GM19468 (cell line): ENCODE data around the gene NR2C2.

Source experiments
- ATAC-seq: cut with Tn5 transposase; IDR thresholded peaks from one replicate; pipeline ENCODE4 v1.9.1; 2021; ENCODE audit warnings: mild to moderate bottlenecking, moderate library complexity, moderate number of reproducible peaks; ENCODE audit not compliant: unreplicated experiment; ENCODE audit errors: extremely low read depth

Gene NR2C2

DNA sequence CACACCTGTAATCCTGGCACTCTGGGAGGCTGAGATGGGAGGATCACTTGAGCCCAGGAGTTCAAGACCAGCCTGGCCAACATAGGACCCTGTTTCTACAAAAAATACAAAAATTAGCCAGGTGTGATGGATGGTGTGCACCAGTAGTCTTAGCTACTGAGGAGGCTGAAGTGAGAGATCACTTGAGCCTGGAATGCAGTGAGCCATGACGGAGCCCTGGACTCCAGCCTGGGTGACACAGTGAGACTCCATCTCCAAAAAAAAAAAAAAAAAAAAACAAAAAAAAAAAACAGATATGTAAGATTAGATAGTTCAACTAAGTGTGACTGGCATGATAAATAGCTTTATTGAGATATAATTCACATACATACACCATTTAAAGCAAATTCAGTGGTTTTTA lies 141.8 kb downstream of the NR2C2 start:
- ATAC-seq = no peak

DNA sequence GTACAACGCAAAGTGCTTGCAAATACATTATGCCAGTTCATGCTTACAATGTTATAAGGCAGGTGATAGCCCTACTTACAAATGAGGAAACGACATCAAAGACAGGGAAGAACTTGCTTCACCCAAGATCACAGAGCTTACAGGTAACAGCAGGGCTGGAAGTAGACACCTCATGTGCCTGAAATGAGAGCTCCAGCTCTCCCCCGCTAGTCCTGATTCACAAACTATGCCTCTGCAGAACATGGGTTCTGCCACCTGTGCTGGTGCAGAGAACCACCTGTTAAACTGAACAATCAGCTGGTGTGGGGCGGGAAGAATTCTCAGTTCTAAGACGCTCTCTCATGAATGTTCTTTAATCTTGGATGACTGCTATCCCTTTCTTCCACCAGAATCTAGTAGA lies 144.2 kb downstream of the NR2C2 start:
- no peak for ATAC-seq

DNA sequence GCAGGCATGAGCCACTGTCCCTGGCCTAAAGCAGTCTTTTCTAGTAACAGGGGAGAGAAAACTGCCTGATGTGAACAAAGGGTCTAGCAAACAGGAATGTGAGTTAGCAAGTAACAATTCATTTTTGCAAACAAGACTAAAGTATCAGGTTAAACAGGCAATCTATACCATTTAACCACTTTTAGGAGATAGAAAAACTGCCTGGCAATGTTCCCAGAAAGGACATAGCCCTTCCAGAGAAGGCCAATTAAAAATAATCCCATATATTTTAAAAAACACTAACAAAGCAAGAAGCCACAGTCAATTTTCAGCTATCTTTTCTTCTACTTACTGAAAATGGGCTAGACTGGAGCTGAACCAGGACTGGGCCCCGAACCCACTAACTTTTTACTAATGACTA lies 145.3 kb downstream of the NR2C2 start:
- ATAC-seq = no peak

DNA sequence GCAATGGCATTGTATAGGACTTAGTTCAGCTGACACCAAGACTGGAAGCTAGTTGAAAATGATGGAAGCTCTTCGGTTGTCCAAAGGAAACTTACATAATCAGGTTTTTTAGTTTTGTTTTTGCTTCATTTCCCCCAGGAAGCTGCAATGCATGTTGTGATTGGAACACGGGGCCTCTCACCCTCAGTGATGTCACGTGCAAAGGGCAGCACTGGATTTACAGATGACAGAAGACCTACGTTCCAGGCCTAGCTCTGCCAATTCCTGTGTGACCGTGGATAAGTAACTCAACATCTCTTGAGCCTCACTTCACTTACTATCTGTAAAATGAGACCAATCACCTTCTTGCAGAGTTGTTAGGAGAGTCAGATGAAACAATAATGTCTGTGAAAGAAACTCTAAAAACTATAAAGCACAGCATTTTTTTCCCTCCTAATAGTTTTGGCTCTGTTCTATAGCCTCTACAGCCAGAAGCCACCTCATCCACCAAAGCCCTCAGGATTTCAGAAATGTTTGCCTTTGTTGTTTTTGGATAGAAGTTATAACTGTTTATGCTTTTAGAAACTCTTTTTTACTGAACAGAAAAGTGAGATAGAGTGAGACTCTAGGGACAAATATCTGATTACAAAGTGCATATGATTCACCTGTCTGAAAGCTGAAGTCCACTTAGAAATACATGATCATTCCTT lies 146.9 kb downstream of the NR2C2 start:
- no peak for ATAC-seq

DNA sequence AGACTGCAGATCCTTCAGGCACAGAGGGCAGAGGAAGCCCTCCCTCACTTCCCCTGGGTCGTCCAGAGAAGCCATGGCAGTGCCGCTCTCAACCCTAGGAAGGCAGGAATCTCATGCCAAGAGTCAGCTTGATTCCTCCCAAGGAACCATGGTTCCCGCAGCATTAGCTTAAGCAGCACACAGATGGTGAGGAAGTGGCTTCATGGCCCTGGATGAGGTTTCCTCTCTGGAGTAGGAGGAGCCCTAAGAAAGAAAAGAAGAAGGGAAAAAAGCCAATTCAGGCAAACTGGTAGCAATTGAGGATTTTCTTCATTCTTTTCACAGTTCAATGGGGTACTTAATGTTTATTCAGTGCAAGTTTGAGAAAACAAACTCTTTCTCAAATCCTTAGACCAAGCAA lies 148.7 kb downstream of the NR2C2 start:
- ATAC-seq = no peak

DNA sequence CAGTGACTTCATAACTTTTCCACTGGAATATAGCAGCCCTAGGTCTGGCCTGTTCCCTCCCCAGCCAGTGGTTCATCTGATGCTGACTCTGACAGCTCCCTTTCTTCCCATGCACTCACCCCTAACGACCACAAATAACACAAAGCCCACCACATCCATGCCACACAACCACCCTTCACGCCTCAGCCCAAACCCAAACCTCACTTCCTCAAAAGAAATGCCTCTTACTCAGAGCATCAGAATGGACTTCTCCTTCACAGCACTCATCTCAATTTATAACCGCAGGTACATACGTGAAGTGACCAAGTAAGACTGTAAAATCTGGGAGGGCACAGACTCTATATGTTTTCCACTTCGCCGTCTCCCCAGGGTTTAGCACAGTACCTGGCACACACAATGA lies 150.5 kb downstream of the NR2C2 start:
- no peak for ATAC-seq
